Measurements from ENCODE around the gene PRKG1. TPM values are rescaled to one million over a fixed set of nuclear protein-coding genes. Genes with fewer than 3 reads are reported as not detected.

The PRKG1 gene
- total RNA-seq, 6 experiments from 2014 or later, result 1.1 to 2.0 (median 1.3) TPM

- no peaks in the 10 kb centered on the region for H3K27me3 ChIP-seq
- TF ChIP-seq CTCF (IDR thresholded peaks at IDR 0.05) (no peak), POLR2A (IDR thresholded peaks at IDR 0.05) (no peak)
- intact Hi-C loops (cut with DNase I), result no loop called here
- no peaks in the 10 kb centered on the region for H3K4me1 ChIP-seq
- DNase-seq (no peak), ATAC-seq (no peak)
- no peaks in the 10 kb centered on the region for H3K9me3 ChIP-seq
- H3K4me3 ChIP-seq, result no peak overlapping the region
- no peaks in the 10 kb centered on the region for H3K36me3 ChIP-seq
- no peak overlapping the region for H3K27ac ChIP-seq
- WGBS (ENCODE audit: insufficient coverage, low coverage, low lambda C conversion rate, missing lambda C conversion rate), result 27% methylated on average over 7 of the region's 7 CpGs
Observed at GRCh38 chr10:51729822-51730555, 655.7 kb downstream of the PRKG1 start.

- H3K27ac ChIP-seq, result no peak overlapping the region
Observed at GRCh38 chr10:51733057-51733456, 658.8 kb downstream of the PRKG1 start.

GRCh38 chr10:51743146-51743545, 668.9 kb downstream of the PRKG1 start:
- intact Hi-C loops (cut with DNase I), result no loop called here
- no peak overlapping the region for H3K27ac ChIP-seq
- no peak for TF ChIP-seq CTCF (IDR thresholded peaks at IDR 0.05)
- TF ChIP-seq POLR2A (IDR thresholded peaks at IDR 0.05), result no peak
- WGBS (ENCODE audit: insufficient coverage, low coverage, low lambda C conversion rate, missing lambda C conversion rate), result 60% methylated on average over 6 of the region's 6 CpGs
- ATAC-seq (no peak), DNase-seq (no peak)
- no peaks in the 10 kb centered on the region for H3K9me3 ChIP-seq
- H3K36me3 ChIP-seq, result no peaks in the 10 kb centered on the region
- no peak overlapping the region for H3K4me3 ChIP-seq
- H3K27me3 ChIP-seq, result no peaks in the 10 kb centered on the region
- no peaks in the 10 kb centered on the region for H3K4me1 ChIP-seq

More at GRCh38 chr10:51733057-51733456, 658.8 kb downstream of the PRKG1 start:
- no peak overlapping the region for H3K4me3 ChIP-seq
- H3K27me3 ChIP-seq, result no peaks in the 10 kb centered on the region
- WGBS (ENCODE audit: insufficient coverage, low coverage, low lambda C conversion rate, missing lambda C conversion rate), result 39% methylated on average over 1 of the region's 1 CpG
- no peaks in the 10 kb centered on the region for H3K9me3 ChIP-seq
- TF ChIP-seq CTCF (IDR thresholded peaks at IDR 0.05) (no peak), POLR2A (IDR thresholded peaks at IDR 0.05) (no peak)
- ATAC-seq (no peak), DNase-seq (no peak)
- H3K4me1 ChIP-seq, result no peaks in the 10 kb centered on the region
- no peaks in the 10 kb centered on the region for H3K36me3 ChIP-seq
- intact Hi-C loops (cut with DNase I), result no loop called here

GRCh38 chr10:51744235-51745000, 670.1 kb downstream of the PRKG1 start:
- no peaks in the 10 kb centered on the region for H3K4me1 ChIP-seq
- ATAC-seq, result no peak
- H3K4me3 ChIP-seq, result no peak overlapping the region
- H3K27me3 ChIP-seq, result no peaks in the 10 kb centered on the region
- TF ChIP-seq CTCF (IDR thresholded peaks at IDR 0.05), result no peak
- TF ChIP-seq POLR2A (IDR thresholded peaks at IDR 0.05), result no peak
- 58% methylated on average over 6 of the region's 6 CpGs for WGBS (ENCODE audit: insufficient coverage, low coverage, low lambda C conversion rate, missing lambda C conversion rate)
- no peak for DNase-seq
- H3K36me3 ChIP-seq, result no peaks in the 10 kb centered on the region
- no peak overlapping the region for H3K27ac ChIP-seq
- no peaks in the 10 kb centered on the region for H3K9me3 ChIP-seq
- intact Hi-C loops (cut with DNase I), result no loop called here
